Measurements from ENCODE around the gene NDFIP1.
"Not testable (repeated sequence)": the region's sequence is repeated elsewhere in the genome, so short reads cannot be mapped to it uniquely, and the experiment has no call there.

The NDFIP1 gene, protein sequence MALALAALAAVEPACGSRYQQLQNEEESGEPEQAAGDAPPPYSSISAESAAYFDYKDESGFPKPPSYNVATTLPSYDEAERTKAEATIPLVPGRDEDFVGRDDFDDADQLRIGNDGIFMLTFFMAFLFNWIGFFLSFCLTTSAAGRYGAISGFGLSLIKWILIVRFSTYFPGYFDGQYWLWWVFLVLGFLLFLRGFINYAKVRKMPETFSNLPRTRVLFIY

DNA sequence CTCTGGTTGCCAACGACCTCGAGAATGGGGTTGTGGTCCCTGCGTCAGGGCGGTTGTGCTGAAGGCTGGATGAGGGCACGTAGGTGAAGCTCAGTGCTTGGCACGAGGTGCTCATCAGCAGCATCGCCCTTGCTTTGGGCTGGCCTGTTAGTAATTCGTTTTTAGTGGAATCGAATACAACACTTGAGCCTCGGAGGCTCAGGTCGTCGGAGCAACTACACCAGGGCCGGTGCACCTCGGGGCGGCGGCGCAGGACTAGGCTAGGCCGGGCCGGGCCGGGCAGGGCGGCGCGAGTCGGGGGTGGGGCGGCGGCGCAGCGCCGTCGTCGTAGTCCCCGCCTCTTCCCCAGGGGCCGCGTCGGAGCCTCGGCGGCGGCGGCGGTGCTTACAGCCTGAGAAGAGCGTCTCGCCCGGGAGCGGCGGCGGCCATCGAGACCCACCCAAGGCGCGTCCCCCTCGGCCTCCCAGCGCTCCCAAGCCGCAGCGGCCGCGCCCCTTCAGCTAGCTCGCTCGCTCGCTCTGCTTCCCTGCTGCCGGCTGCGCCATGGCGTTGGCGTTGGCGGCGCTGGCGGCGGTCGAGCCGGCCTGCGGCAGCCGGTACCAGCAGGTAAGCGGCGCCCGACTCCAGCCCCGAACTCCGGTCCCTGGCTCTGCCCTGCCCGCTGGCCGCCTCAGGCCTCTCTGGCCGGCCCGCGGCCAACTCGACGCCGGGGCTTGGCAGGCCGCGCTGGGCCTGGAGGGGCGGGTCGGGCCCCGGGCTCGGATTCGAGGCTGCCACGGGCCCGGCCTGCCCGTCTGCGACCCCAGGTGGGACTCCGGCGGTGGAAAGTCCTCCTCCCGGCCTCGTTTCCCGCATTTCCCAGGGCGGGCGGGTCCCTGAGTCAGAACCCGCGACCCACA lies at the start of gene NDFIP1:
TSS of gene NDFIP1 (plus strand) at position 348 of the 899 bp plus-strand sequence. CDS start at position 544, 196 bp downstream.
- DNase-seq (ENCODE audit: low spot score): peak; percentile 86

DNA sequence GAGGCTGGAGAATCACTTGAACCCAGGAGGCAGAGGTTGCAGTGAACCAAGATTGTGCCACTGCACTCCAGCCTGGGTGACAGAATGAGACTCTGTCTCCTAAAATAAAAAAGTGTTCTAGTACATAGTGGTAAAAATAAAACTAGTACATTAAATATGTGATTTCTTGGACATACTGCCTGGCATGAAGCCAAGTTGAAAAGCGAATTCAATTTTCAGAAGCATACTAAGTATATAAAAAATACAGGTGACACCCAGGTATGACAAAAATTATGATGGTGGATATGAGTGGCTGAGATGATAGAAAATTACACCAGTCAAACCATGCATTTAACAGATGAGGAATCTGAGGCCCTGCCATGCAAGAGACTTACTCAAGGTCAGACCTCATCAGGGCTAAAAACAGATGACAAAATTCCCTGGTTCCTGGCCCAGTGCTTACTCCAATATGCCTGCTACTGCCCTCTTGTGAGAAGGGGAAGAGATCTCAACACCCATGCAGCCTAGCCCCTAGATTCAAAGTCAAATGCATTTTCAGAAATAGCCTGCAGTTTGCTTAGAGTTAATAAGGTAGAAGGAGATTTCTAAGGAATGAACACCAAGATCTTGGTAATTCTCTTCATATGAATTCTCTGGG lies 49.2 kb upstream of the NDFIP1 start:
- DNase-seq (ENCODE audit: low spot score): no peak

DNA sequence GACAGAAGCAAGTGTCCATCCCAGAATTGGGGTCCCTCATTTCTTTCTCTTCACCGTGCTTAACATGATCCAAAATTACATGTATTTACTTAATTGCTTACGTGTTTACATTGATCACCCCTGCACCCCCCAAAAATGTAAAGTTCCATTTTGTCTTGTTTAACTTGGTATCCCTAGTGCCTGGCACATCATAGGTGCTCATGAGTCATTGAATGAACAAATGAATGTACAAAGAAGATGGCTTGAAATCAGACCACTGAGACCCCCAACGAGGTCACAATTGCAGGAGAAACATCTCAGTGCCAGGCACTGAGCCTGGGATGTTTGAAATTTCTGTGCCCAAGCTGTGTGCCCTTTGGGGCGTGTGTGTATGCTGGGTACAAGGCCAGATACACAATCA lies 45.2 kb upstream of the NDFIP1 start:
- no peak for DNase-seq (ENCODE audit: low spot score)

DNA sequence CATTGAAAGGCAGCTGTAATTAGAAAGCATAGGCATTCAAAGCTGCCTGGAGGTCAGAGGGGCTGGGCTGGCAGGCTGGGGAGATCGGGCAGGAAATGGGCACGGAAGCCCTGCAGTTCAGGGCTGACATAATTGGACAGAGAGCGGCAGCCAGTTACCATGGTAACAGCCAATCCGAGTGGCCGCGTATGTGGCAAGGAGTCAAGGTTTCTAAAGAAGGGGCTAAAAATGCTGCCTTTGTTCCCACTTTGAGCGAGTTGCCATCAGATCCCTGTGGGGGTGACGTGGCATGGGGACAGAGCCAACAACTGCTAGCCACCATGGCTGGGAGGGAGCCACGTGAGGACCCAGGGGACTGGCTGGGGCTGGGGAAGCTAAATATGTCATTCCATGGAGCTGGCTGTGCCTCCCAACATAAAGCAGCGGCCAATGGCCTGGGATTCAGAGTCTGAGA lies 44.7 kb upstream of the NDFIP1 start:
- peak; percentile 43 for DNase-seq (ENCODE audit: low spot score)

DNA sequence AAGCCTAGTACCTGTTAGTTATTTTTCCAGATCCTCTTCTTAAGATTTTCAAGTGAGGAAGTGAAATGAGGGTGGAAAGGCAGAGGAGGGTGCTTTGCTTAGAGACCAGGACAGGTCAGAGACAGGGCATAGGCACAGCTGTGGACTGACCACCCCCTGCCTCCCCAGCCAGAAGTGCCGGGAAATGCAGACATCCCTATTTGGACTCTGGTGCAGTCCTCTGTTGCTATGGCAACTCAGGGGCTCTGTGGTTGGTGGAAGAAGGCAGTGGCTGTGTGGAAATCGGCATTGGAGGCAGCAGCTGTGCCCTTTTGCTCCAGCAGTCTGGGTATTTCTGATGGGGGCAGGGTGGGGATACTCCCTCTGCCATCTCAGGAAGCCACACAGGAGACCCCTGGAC lies 43.3 kb upstream of the NDFIP1 start:
- no peak for DNase-seq (ENCODE audit: low spot score)

DNA sequence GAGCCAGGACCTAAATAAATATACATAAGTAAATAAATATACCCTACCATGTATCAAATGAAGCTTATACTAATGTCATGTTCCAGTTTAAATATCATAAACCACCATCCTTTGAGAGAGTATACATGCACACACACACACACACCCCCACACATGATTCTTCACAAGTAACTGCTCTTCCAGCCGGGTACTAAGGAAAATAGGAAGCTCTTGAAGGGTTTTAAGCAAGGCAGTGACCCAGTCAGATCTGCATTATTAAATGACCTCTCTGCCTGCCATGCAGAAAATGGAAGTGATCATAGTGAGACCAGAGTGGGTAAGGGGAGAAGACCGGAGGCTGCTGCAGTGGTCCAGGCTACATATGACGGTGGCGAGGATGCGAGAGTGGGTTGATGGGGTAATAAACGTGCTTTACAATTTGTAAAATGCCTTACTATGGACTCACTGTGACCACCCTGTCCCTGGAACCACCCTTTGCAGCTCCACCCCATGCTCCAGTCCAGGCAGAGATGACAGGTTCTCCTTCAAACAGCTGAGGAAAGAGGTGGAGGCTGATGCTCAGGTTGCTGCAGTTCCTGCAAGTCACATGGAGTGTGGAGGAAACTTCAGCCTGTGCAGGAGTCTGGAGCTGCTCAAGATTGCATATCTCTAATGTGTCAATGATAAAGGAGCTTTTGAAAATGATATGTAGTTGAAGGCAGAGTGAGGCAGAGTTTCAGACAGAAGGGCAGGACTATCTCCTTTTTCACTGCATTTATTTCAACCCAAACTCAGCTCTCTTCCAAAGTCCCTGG lies 38.8 kb upstream of the NDFIP1 start:
- DNase-seq (ENCODE audit: low spot score): no peak

DNA sequence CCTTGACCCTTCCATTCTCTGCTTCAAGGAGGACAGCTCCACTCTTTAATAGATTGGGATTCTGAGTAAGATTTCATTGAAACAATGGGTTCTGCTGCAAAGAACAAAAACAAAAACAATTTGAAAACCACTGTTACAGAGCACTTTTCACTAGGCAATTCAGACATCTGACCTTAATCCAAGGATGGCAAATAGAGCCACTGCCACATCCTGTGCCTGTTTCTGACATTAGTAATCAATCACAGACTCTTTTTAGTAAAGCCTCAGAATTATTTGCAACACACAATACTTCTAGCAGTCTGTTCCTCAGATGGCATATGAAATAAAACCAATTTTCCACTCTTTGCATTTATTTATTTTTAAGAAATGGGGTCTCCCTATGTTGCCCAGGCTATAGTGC lies 37.8 kb upstream of the NDFIP1 start:
- DNase-seq (ENCODE audit: low spot score): no peak

DNA sequence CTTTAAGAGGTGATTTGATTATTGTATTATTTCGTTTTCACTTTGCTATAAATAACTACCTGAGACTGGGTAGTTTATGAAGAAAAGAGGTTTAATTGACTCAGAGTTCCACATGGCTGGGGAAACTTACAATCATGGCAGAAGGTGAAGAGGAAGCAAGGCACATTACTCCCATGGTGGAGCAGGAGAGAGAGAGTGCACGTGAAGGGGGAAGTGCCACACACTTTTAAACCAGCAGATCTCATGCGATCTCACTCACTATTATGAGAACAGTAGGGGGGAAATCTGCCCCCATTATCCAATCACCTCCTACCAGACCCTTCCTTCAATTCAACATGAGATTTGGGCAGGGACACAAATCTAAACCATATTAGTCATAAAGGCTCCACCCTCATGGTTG lies 36.1 kb upstream of the NDFIP1 start:
- no peak for DNase-seq (ENCODE audit: low spot score)

DNA sequence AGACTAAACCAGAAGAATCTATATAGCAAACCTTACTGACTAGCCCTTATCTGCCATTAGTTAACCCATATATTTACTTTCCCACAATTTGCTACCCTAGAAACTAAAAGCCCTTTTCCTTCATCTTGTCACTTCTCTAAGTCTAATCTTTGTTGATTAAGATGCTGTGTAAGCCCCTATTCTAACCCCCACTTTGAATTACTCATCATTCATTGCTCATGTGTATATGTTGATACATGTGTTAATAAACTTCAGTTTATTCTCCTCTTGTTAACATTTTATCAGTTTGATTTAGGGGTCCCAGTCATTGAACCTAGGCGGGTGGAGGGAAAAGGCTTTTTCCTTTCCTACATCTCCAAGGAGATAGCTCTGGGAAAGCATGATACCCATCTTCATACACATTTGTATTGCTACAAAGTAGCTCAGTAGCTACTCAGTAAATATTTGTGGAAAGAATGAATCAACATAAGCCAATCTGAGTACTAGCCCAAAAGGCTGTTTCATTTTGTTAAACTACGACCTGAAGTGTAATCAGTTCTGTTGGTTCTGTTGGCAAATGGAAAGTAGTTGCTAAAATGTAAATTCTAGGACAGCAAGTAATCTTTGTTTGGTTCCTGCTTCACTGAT lies 35.1 kb upstream of the NDFIP1 start:
- no peak for DNase-seq (ENCODE audit: low spot score)

DNA sequence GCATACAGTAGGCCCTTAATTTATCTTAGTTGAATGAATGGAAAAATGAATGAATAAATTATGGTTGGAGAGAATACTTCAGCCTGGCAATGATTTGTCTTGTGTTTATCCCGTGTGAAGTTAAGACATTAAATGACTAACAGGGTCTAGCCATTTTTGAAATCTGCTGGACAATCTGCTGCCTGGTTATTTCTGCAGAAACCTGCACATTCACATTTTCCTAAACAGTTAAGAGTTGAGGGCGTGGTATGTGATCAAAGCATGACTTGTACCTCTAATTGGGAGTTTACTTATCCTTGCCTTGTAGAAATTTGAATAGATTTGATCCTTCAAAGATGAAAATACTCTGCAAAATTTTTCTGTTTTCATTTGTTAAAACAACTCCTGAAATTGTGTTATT lies 34.6 kb upstream of the NDFIP1 start:
- DNase-seq (ENCODE audit: low spot score): no peak

DNA sequence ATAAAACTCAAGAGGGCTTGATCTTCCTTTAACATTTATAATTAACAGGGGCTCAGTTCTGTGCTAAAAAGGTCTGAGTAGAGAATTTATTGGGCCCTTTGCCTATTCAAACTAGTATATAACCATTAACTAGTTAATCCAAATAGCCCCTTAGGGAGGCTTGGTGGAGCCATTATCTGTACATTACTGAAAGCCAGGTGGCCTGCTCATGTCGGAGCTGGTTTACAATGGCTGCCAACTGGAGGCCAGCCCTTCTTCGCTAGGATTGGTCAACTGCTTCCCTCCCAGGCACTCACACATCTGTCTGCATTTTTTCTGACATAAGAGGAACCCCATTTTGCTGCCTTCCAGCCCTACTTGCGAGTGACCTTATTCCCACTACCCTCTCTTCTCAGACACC lies 30.4 kb upstream of the NDFIP1 start:
- no peak for DNase-seq (ENCODE audit: low spot score)

DNA sequence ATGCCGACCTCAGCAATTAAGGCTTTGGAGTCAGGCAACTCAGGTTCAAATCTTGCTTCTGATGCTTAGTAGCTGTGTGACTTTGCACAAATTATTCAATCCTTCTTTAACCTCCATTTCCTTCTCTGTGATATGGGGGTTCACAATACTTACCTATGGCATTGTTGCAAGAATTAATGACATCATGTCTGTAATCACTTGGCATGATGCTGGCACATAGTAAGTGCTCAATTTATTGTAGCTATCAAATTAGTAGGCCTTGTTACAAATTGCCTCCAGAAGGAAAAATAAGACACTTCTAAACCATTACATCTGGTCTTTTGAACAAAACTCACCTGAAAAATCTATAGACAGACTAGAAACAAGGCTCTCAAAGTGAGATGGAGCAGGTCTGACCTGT lies 29.9 kb upstream of the NDFIP1 start:
- no peak for DNase-seq (ENCODE audit: low spot score)

DNA sequence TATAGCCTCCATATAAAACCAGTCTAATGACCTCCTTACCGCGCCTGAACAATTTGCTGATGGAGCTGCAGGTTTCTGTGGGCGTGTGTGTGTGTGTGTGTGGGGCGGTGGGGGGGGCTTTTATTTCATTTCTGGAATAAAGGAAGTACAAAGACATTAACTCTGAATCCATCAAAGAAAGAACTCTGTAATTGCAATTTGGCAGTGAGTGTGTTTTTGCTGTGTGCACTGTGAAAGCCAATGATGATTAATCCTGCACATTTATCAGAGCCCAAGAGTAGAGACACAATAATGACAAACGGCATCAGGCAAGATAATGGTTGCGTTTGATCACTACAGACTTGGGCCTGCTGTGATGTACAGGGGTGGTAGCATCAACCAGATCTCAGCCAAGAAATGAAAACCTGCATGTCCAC lies 29.3 kb upstream of the NDFIP1 start:
- no peak for DNase-seq (ENCODE audit: low spot score)

DNA sequence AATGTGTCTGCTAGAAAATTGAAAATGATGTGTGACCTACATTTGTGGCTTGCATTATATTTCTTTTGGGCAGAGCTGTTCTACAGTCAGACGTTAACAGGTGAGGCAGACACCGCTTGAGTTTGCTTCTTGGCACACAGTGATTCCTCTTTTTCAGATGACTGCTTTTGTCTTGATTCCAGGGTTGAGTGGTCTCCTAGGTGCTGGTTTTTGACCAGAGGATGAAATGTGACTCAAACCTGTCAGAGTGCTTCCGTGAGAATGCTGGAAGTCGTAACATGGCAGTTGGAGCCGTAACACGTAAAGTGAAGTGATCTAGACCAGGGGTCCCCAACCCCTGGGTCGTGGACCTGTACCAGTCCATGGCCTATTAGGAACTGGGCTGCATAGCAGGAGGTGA lies 28.3 kb upstream of the NDFIP1 start:
- DNase-seq (ENCODE audit: low spot score): peak; percentile 59

DNA sequence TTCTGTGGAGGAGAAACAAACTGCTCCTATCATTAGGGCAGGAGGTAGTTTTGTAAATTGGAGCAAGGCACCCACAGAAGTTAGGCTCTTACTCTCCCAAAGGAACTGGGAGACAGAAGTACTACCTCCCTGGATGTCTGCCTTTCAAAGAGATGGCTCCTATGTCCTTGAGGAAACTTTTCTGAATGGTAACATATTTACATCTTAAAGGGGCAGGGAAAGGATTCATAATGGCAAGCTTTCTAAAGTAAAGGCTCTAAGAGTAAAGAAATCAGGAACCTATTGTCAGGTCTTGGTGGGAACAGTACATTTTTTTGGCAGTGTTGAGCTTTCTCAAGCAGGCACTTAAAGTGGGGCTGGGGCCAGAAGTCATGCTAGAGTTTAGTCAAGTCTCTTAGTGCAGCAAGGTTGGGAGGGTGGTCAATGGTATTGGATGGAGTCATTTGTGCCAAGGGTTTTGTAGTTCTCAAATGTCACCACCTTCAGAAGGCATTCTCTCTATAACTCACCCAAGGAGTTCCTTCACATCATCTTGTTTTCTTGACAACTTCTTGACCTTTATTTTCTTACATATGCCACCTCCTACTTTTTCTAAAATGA lies 26.3 kb upstream of the NDFIP1 start:
- no peak for DNase-seq (ENCODE audit: low spot score)

DNA sequence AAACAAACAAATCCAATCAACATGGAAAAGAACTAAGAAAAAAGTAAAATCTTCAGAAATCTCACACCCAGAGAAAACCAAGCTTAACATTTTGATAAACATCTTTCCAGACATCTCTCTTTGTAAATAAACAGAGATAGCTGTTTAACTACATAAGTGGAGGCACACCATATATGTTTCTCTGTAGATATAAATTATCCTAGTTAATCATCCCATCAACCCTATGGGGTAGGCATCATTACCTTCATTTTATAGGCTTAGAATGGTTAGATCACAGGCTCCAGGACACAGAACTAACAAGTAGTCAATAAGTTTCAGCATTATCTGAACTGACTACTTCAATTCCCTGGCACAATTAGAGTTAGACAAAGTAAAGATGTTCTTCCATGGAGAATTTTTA lies 22.4 kb upstream of the NDFIP1 start:
- no peak for DNase-seq (ENCODE audit: low spot score)

DNA sequence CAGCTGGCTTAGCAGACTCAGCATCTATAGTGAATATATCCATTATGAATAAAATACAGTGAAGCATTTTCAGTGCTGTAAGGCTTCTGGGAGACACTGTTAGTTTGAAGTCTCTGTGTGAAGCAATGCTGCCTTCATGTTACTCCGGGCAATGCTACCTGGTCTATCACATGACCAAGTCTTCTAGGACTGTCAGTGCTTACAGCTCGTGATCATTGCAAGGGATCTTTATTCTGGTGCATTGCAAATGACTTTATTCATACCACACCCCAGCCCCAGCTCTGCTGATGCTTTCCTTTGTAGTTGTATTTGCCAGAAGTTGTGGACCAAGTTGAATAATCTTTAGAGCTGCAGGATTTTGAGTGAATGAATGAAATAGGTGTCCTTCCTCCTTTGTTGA lies 21.9 kb upstream of the NDFIP1 start:
- DNase-seq (ENCODE audit: low spot score): no peak

DNA sequence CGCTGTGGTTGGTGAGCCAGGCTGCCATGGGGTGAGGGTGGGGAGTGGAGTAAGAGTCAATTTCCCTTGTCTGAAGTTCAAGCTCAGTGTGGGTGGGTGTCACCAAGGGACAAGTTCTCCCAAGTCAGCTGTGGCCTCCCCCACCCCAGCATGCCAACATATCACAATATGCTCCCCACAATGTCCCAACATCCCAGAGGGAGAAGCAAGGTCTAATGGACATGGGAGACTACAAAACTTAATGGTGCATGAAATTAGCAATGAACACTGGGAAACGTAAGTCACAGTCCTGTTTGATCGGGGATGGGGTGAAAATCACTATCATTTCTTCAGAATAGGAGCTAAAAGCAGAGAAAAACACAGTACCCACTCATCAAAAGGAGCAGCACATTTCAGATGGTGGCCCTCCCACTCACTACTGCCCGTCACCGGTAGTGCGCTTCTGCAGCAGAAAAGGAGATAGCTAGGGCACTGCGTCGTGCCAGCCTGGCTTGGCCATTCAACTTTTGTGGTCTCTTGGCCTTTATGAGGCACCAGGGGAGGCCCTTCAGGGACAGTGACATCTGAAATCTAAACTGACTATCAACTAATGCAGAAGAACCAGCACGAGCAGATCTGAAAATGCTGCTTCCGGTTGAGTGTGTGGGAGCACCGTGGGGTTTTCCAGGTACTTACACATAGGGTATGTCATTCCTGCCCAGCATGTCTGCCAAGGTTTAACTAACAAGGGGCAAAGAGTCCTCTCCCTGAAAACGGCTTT lies 20.5 kb upstream of the NDFIP1 start:
- DNase-seq (ENCODE audit: low spot score): peak; percentile 15

DNA sequence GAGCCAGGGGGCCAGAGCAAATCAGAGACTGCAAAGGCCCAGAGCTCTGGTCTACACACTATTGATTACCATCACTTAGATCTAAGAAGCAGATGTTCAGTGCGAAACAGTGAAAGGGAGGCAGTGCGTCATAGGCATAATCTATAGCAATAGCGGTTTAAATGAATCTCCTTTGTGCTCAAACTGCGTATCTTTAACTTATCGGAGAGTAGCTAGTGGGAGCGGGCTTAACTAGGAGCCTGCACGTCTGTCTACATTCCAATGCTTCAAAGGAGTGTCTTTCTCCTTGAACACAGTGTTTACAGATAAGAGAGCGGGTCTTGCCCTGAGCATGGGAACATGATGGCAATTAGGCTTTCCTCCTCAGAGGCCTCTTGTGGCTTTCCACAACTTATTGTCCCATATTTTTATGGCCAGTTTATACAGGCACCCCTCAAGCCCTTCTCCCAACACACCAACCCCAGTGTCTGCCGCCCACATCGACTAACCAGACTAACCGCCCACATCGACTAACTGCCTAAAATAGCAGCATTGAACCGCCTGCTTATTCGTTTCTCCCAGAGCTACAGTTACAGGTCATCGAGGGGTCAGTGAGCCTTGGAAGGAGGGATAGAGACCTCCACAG lies 19.6 kb upstream of the NDFIP1 start:
- not testable (repeated sequence) for DNase-seq (ENCODE audit: low spot score)

DNA sequence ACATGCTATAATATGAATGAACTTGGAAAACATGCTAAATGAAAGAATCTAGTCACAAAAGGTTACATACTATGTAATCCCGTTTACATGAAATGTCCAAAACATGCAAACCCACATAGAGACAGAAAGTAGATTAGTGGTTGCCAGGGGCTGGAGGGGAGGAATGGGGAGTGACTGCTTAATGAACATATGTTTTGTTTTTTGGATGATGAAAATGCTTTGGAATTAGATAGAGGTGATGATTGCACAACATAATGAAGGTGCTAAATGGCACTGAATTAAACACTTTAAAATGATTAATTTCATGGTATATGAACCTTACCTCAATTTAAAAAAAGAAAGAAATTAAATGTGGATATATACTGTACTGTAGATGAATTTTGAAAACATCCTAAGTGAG lies 17.6 kb upstream of the NDFIP1 start:
- DNase-seq (ENCODE audit: low spot score): no peak

Measured in kidney tubule cell (primary cell).